ENCODE results near the gene CEACAM1.

- TF ChIP-seq, protein P1, sequence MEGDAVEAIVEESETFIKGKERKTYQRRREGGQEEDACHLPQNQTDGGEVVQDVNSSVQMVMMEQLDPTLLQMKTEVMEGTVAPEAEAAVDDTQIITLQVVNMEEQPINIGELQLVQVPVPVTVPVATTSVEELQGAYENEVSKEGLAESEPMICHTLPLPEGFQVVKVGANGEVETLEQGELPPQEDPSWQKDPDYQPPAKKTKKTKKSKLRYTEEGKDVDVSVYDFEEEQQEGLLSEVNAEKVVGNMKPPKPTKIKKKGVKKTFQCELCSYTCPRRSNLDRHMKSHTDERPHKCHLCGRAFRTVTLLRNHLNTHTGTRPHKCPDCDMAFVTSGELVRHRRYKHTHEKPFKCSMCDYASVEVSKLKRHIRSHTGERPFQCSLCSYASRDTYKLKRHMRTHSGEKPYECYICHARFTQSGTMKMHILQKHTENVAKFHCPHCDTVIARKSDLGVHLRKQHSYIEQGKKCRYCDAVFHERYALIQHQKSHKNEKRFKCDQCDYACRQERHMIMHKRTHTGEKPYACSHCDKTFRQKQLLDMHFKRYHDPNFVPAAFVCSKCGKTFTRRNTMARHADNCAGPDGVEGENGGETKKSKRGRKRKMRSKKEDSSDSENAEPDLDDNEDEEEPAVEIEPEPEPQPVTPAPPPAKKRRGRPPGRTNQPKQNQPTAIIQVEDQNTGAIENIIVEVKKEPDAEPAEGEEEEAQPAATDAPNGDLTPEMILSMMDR (IDR thresholded peaks at IDR 0.05; ENCODE audit: insufficient read depth, low read length) = no peak
- no peak for TF ChIP-seq POLR2AphosphoS5 (IDR thresholded peaks at IDR 0.05; ENCODE audit: low read depth)
- TF ChIP-seq REST (IDR thresholded peaks at IDR 0.05; ENCODE audit: insufficient replicate concordance, low read depth) = no peak
These were observed 19.3 kb downstream of the CEACAM1 start for GRCh38 chr19:42508892-42509444.
